HG02981 (cell line): ENCODE data around the gene SRPK2.
A peak's percentile ranks its signal among the peaks of the same experiment; 100 is the strongest.

Experiments used
- ATAC-seq: cut with Tn5 transposase; IDR thresholded peaks from one replicate; pipeline ENCODE4 v1.9.1; 2021; ENCODE audit warnings: mild to moderate bottlenecking, moderate library complexity; ENCODE audit not compliant: unreplicated experiment

The SRPK2 gene

GRCh38 chr7:105229641-105230040 is 159.1 kb downstream of the SRPK2 start:
- ATAC-seq, result no peak

GRCh38 chr7:105228555-105228954 is 160.2 kb downstream of the SRPK2 start:
- no peak for ATAC-seq

- no peak for ATAC-seq
These were observed 161.3 kb downstream of the SRPK2 start for GRCh38 chr7:105227391-105227790.

- ATAC-seq, result peak; percentile 94
These were observed 163.7 kb downstream of the SRPK2 start for GRCh38 chr7:105224884-105225651.

- no peak for ATAC-seq
These were observed 165.8 kb downstream of the SRPK2 start for GRCh38 chr7:105222953-105223352.

- ATAC-seq, result no peak
These were observed 169.0 kb downstream of the SRPK2 start for GRCh38 chr7:105219771-105220160.

- ATAC-seq, result no peak
These were observed 169.6 kb downstream of the SRPK2 start for GRCh38 chr7:105218939-105219770.

- ATAC-seq, result no peak
These were observed 170.5 kb downstream of the SRPK2 start for GRCh38 chr7:105218215-105218614.

GRCh38 chr7:105216786-105217185 is 171.9 kb downstream of the SRPK2 start:
- no peak for ATAC-seq

GRCh38 chr7:105215821-105216220 is 172.9 kb downstream of the SRPK2 start:
- ATAC-seq, result no peak

GRCh38 chr7:105215182-105215581 is 173.5 kb downstream of the SRPK2 start:
- ATAC-seq, result no peak

- ATAC-seq, result no peak
These were observed 175.1 kb downstream of the SRPK2 start for GRCh38 chr7:105213611-105214010.

GRCh38 chr7:105212212-105212611 is 176.5 kb downstream of the SRPK2 start:
- no peak for ATAC-seq

- peak; percentile 91 for ATAC-seq
These were observed 178.0 kb downstream of the SRPK2 start for GRCh38 chr7:105210721-105211205.

GRCh38 chr7:105209870-105210269 is 178.9 kb downstream of the SRPK2 start:
- ATAC-seq, result no peak

- no peak for ATAC-seq
These were observed 179.3 kb downstream of the SRPK2 start for GRCh38 chr7:105209433-105209832.

GRCh38 chr7:105206985-105207384 is 181.7 kb downstream of the SRPK2 start:
- ATAC-seq, result no peak

- ATAC-seq, result no peak
These were observed 183.0 kb downstream of the SRPK2 start for GRCh38 chr7:105205592-105206237.

GRCh38 chr7:105204953-105205352 is 183.8 kb downstream of the SRPK2 start:
- no peak for ATAC-seq

GRCh38 chr7:105204520-105204919 is 184.2 kb downstream of the SRPK2 start:
- ATAC-seq, result no peak

- ATAC-seq, result no peak
These were observed 186.1 kb downstream of the SRPK2 start for GRCh38 chr7:105202616-105203015.
